GM21515 (cell line): ENCODE measurements around the gene NCOA1.
"Not testable (repeated sequence)": the region's sequence is repeated elsewhere in the genome, so short reads cannot be mapped to it uniquely, and the experiment has no call there.

Experiments
- ATAC-seq: cut with Tn5 transposase; IDR thresholded peaks from one replicate; pipeline ENCODE4 v1.9.1; 2021; ENCODE audit not compliant: unreplicated experiment

NCOA1 gene

GRCh38 chr2:24533574-24533973 lies 42.5 kb downstream of the NCOA1 start:
- not testable (repeated sequence) for ATAC-seq

- no peak for ATAC-seq
Observed at GRCh38 chr2:24538720-24539119, 47.7 kb downstream of the NCOA1 start.

- ATAC-seq, result no peak
Observed at GRCh38 chr2:24539258-24539657, 48.2 kb downstream of the NCOA1 start.

GRCh38 chr2:24540011-24540477 lies 49.0 kb downstream of the NCOA1 start:
- no peak for ATAC-seq

GRCh38 chr2:24541621-24542020 lies 50.6 kb downstream of the NCOA1 start:
- no peak for ATAC-seq

GRCh38 chr2:24542269-24542872 lies 51.3 kb downstream of the NCOA1 start:
- no peak for ATAC-seq

GRCh38 chr2:24543252-24543651 lies 52.2 kb downstream of the NCOA1 start:
- no peak for ATAC-seq

GRCh38 chr2:24544456-24545115 lies 53.5 kb downstream of the NCOA1 start:
- ATAC-seq, result no peak

- ATAC-seq, result no peak
Observed at GRCh38 chr2:24546669-24547068, 55.6 kb downstream of the NCOA1 start.

- no peak for ATAC-seq
Observed at GRCh38 chr2:24548058-24548457, 57.0 kb downstream of the NCOA1 start.

GRCh38 chr2:24550301-24550700 lies 59.2 kb downstream of the NCOA1 start:
- not testable (repeated sequence) for ATAC-seq

- ATAC-seq, result no peak
Observed at GRCh38 chr2:24551016-24551415, 60.0 kb downstream of the NCOA1 start.

- no peak for ATAC-seq
Observed at GRCh38 chr2:24552836-24553235, 61.8 kb downstream of the NCOA1 start.

GRCh38 chr2:24558781-24559472 lies 67.9 kb downstream of the NCOA1 start:
- ATAC-seq, result no peak

GRCh38 chr2:24559473-24560113 lies 68.5 kb downstream of the NCOA1 start:
- no peak for ATAC-seq

- ATAC-seq, result no peak
Observed at GRCh38 chr2:24565537-24565936, 74.5 kb downstream of the NCOA1 start.

- no peak for ATAC-seq
Observed at GRCh38 chr2:24566209-24566608, 75.2 kb downstream of the NCOA1 start.

GRCh38 chr2:24566630-24567029 lies 75.6 kb downstream of the NCOA1 start:
- no peak for ATAC-seq

- ATAC-seq, result no peak
Observed at GRCh38 chr2:24568551-24568950, 77.5 kb downstream of the NCOA1 start.

- not testable (repeated sequence) for ATAC-seq
Observed at GRCh38 chr2:24569565-24569964, 78.5 kb downstream of the NCOA1 start.

- ATAC-seq, result no peak
Observed at GRCh38 chr2:24570225-24570624, 79.2 kb downstream of the NCOA1 start.
